ENCODE results near the gene SF3B3. TPM values are rescaled to one million over a fixed set of nuclear protein-coding genes. Genes with fewer than 3 reads are reported as not detected.

SF3B3 gene
- total and polyA plus RNA-seq, 2 donors (not counting 1 experiment from before 2014, with no cell fraction given) = 89.2 to 107 TPM

GRCh38 chr16:70579248-70579647 is 55.6 kb downstream of the SF3B3 start:
- DNase-seq (ENCODE audit: low read depth in 2 of 2) = no peak
- H4K20me1 ChIP-seq (ENCODE audit: control insufficient read depth, extremely low read depth, insufficient read depth, low read length) = no peaks in the 10 kb centered on the region
- H3K9ac ChIP-seq (ENCODE audit: insufficient read depth, low read length) = no peak overlapping the region
- no peak overlapping the region for H3K4me3 ChIP-seq (replicated peaks in 1 of 4; ENCODE audit: control extremely low read depth in 1 of 4, insufficient read depth in 1 of 4, low read depth in 3 of 4, low read length in 4 of 4)
- no peak overlapping the region for H3K4me2 ChIP-seq (ENCODE audit: extremely low read depth, insufficient read depth, low read length)
- peaks cover 3% of the 10 kb centered on the region for H3K36me3 ChIP-seq (ENCODE audit: control insufficient read depth, insufficient read depth, low read length)
- no peak overlapping the region for H3K27ac ChIP-seq (ENCODE audit: insufficient read depth, low read length)
- TF ChIP-seq CTCF (conservative IDR thresholded peaks at IDR 0.05 in 1 of 2, IDR thresholded peaks at IDR 0.05 in 1 of 2; ENCODE audit: low read depth in 1 of 2, low read length in 2 of 2) (no peak), EZH2 (IDR thresholded peaks at IDR 0.05; ENCODE audit: low read length, missing control alignments) (no peak)
- no peak overlapping the region for H2AFZ ChIP-seq (ENCODE audit: low read length)
- peaks cover 23% of the 10 kb centered on the region for H3K4me1 ChIP-seq (ENCODE audit: control insufficient read depth, extremely low read depth, insufficient read depth, low read length)
- H3K9me3 ChIP-seq (ENCODE audit: control insufficient read depth, insufficient read depth, low read depth, low read length) = no peaks in the 10 kb centered on the region
- no peaks in the 10 kb centered on the region for H3K27me3 ChIP-seq (ENCODE audit: control insufficient read depth, insufficient read depth, low read length)
- H3K79me2 ChIP-seq (ENCODE audit: control insufficient read depth, insufficient read depth, low read length) = no peaks in the 10 kb centered on the region

GRCh38 chr16:70579648-70580630 is 56.3 kb downstream of the SF3B3 start:
- peaks cover 17% of the 10 kb centered on the region for H3K4me1 ChIP-seq (ENCODE audit: control insufficient read depth, extremely low read depth, insufficient read depth, low read length)
- H3K4me3 ChIP-seq (replicated peaks in 1 of 4; ENCODE audit: control extremely low read depth in 1 of 4, insufficient read depth in 1 of 4, low read depth in 3 of 4, low read length in 4 of 4) = no peak overlapping the region
- no peaks in the 10 kb centered on the region for H3K79me2 ChIP-seq (ENCODE audit: control insufficient read depth, insufficient read depth, low read length)
- H4K20me1 ChIP-seq (ENCODE audit: control insufficient read depth, extremely low read depth, insufficient read depth, low read length) = no peaks in the 10 kb centered on the region
- no peak overlapping the region for H3K9ac ChIP-seq (ENCODE audit: insufficient read depth, low read length)
- DNase-seq (ENCODE audit: low read depth in 2 of 2) = no peak
- no peaks in the 10 kb centered on the region for H3K9me3 ChIP-seq (ENCODE audit: control insufficient read depth, insufficient read depth, low read depth, low read length)
- H3K4me2 ChIP-seq (ENCODE audit: extremely low read depth, insufficient read depth, low read length) = no peak overlapping the region
- TF ChIP-seq CTCF (conservative IDR thresholded peaks at IDR 0.05 in 1 of 2, IDR thresholded peaks at IDR 0.05 in 1 of 2; ENCODE audit: low read depth in 1 of 2, low read length in 2 of 2) (no peak), EZH2 (IDR thresholded peaks at IDR 0.05; ENCODE audit: low read length, missing control alignments) (no peak)
- no peak overlapping the region for H2AFZ ChIP-seq (ENCODE audit: low read length)
- peaks cover 3% of the 10 kb centered on the region for H3K36me3 ChIP-seq (ENCODE audit: control insufficient read depth, insufficient read depth, low read length)
- no peaks in the 10 kb centered on the region for H3K27me3 ChIP-seq (ENCODE audit: control insufficient read depth, insufficient read depth, low read length)
- no peak overlapping the region for H3K27ac ChIP-seq (ENCODE audit: insufficient read depth, low read length)

- Histone ChIP-seq H3K79me2 (ENCODE audit: control insufficient read depth, insufficient read depth, low read length) (no peaks in the 10 kb centered on the region), H3K4me2 (ENCODE audit: extremely low read depth, insufficient read depth, low read length) (no peak overlapping the region), H4K20me1 (ENCODE audit: control insufficient read depth, extremely low read depth, insufficient read depth, low read length) (no peaks in the 10 kb centered on the region), H3K9ac (ENCODE audit: insufficient read depth, low read length) (no peak overlapping the region), H2AFZ (ENCODE audit: low read length) (no peak overlapping the region), H3K4me3 (replicated peaks in 1 of 4; ENCODE audit: control extremely low read depth in 1 of 4, insufficient read depth in 1 of 4, low read depth in 3 of 4, low read length in 4 of 4) (no peak overlapping the region), H3K36me3 (ENCODE audit: control insufficient read depth, insufficient read depth, low read length) (no peaks in the 10 kb centered on the region), H3K9me3 (ENCODE audit: control insufficient read depth, insufficient read depth, low read depth, low read length) (no peaks in the 10 kb centered on the region), H3K4me1 (ENCODE audit: control insufficient read depth, extremely low read depth, insufficient read depth, low read length) (peaks cover under 1% of the 10 kb centered on the region), H3K27ac (ENCODE audit: insufficient read depth, low read length) (no peak overlapping the region), H3K27me3 (ENCODE audit: control insufficient read depth, insufficient read depth, low read length) (no peaks in the 10 kb centered on the region)
- peak; percentile 8 to 33 for TF ChIP-seq CTCF (conservative IDR thresholded peaks at IDR 0.05 in 1 of 2, IDR thresholded peaks at IDR 0.05 in 1 of 2; ENCODE audit: low read depth in 1 of 2, low read length in 2 of 2)
- no peak for TF ChIP-seq EZH2 (IDR thresholded peaks at IDR 0.05; ENCODE audit: low read length, missing control alignments)
- DNase-seq (ENCODE audit: low read depth in 2 of 2) = no peak
Measured at GRCh38 chr16:70582280-70582978, 58.8 kb downstream of the SF3B3 start.
